Uterus (tissue), 2 donors: ENCODE results near the gene INSYN2B.

Experiments used
- POLR2A ChIP-seq, 2 donors: fragments of 450-650 bp; IDR thresholded peaks; one replicate each; pipeline ENCODE4 v1.6.1; 2016; ENCODE audit warnings: antibody characterized with exemption in 2 of 2, mild to moderate bottlenecking in 1 of 2, moderate library complexity in 1 of 2
- TF ChIP-seq, protein P1 (sequence below), 4 experiments: fragments of 200-600 bp in 2 of 4; fragments of 450-650 bp in 2 of 4; sonication (generic) in 2 of 4; IDR thresholded peaks; one replicate each; pipeline ENCODE4 v1.5.1; 2016 to 2019; ENCODE audit warnings: antibody characterized with exemption in 4 of 4, mild to moderate bottlenecking in 2 of 4, moderate library complexity in 1 of 4

DNA sequence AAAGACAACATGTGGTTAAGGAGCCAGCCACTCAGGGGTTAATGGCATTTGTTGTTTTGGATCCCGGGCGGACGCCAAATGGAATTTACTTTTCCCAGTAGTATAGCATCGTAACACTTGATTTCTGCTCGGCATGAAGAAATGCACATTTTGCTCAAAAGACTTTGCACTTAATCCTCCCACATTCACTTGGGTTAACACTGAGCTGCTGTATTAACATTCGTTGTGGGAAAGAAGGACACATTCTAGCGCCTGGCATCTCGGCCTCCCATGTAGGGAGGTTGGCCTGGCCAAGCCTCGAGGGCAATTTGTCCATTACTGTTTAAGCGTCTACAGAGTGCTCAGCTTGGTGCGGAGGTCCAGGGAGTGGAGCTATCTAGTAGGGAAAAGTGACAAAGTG lies 32.3 kb upstream of the INSYN2B start:
- TF ChIP-seq, protein P1, sequence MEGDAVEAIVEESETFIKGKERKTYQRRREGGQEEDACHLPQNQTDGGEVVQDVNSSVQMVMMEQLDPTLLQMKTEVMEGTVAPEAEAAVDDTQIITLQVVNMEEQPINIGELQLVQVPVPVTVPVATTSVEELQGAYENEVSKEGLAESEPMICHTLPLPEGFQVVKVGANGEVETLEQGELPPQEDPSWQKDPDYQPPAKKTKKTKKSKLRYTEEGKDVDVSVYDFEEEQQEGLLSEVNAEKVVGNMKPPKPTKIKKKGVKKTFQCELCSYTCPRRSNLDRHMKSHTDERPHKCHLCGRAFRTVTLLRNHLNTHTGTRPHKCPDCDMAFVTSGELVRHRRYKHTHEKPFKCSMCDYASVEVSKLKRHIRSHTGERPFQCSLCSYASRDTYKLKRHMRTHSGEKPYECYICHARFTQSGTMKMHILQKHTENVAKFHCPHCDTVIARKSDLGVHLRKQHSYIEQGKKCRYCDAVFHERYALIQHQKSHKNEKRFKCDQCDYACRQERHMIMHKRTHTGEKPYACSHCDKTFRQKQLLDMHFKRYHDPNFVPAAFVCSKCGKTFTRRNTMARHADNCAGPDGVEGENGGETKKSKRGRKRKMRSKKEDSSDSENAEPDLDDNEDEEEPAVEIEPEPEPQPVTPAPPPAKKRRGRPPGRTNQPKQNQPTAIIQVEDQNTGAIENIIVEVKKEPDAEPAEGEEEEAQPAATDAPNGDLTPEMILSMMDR (IDR thresholded peaks at IDR 0.05): no peak
- no peak for TF ChIP-seq POLR2A (IDR thresholded peaks at IDR 0.05)
